Stimulated activated CD4-positive, alpha-beta T cell treated with anti-CD3 and anti-CD28 coated beads, Interleukin-2, amount 100 ng/mL, for 24 hours (primary cell): Measurements from ENCODE around the gene TNIK.
"Not testable (repeated sequence)": the region's sequence is repeated elsewhere in the genome, so short reads cannot be mapped to it uniquely, and the experiment has no call there.

Source experiments
- DNase-seq, 2 donors: peaks; one replicate each; pipeline ENCODE4 v3.0.0-alpha.2; 2020

The TNIK gene

GRCh38 chr3:171245796-171246765 is 214.1 kb downstream of the TNIK start:
- DNase-seq: no peak

GRCh38 chr3:171242951-171243350 is 217.3 kb downstream of the TNIK start:
- no peak for DNase-seq

DNA sequence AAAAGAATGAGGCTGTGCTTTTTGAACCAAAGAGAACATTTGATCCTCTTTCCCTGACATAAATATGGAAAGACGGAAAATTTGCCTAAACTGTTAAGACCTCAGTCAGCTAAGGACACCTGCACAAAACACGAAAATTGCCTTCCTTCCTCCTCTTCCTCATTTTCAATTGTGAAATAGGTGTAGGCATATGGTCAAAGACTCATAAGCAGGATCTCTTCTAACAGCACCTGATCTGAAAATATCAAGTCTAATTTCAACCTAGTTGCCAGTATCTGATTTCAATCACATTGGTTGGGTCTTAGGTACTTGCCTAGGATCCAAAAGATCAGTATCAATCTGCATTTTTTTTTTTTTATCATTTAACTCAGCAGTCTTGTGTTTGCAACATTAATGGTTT is 218.0 kb downstream of the TNIK start:
- no peak for DNase-seq

GRCh38 chr3:171241655-171242054 is 218.6 kb downstream of the TNIK start:
- DNase-seq: not testable (repeated sequence)

DNA sequence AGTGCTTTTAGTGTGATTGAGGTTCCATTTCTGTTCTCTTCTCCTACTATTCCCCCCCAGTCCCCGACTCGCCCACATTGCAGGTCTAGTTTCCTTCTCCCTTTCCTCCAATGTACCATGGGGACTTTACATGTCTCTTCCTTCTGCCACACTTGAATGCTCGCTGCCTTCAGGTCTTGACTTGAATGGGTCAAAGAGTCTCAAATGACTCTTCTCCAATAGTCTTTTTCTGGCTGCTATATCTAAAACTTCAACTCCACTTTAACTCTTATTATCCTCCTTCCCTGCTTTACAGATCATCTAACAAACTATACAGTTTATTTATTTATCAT is 219.7 kb downstream of the TNIK start:
- DNase-seq: no peak

DNA sequence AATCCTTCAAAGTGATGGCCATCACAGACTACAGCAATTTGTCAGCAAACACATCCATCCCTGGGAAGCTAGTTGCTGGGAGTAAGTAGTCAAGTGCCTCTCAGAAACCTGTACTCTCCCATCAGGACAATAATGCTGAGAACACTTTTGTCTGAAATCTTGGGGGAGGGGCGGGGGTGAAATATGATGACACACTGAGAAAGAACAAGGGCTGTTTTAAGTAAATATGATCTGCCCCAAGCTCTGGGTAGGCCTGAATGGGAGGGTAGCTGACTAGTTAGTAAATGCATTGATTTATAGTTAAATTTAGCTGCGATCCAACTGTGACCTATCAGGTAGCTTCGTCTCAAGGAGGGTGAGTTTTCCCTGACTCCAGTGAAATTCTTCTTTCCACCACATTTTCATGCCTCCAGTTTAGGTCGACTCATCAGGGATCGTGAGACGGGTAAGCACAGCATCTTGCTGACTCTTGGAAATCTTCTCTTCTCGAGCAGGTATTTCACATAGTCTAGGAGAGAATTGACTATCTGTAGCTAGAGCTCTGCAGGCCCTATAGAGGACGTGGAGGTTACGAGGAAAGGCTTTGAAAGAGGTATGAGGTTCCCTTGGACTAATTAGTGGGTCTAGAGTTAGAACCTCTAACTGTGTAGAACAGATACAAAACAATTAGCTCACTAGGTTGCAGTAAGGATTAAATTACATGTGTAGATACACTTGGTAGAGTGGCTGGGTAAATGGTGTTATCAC is 220.3 kb downstream of the TNIK start:
- no peak for DNase-seq

DNA sequence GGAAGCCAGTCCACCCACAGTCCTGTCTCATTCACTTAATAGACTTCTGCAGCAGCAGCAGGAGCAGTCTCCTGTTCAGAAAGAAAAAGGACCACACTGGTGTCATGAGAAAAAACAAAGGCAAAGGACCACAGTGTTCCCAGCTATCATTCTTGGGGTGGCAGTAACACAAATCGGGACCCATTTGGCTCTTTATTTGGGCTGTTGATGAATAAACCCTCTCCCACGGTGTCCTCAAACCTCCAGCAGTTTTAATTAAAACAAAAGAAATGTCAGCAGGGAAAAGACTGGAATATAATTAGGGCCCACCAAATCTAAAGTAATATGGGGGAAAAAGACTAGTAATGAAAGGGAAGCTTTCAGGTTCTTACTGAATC is 223.2 kb downstream of the TNIK start:
- no peak for DNase-seq

DNA sequence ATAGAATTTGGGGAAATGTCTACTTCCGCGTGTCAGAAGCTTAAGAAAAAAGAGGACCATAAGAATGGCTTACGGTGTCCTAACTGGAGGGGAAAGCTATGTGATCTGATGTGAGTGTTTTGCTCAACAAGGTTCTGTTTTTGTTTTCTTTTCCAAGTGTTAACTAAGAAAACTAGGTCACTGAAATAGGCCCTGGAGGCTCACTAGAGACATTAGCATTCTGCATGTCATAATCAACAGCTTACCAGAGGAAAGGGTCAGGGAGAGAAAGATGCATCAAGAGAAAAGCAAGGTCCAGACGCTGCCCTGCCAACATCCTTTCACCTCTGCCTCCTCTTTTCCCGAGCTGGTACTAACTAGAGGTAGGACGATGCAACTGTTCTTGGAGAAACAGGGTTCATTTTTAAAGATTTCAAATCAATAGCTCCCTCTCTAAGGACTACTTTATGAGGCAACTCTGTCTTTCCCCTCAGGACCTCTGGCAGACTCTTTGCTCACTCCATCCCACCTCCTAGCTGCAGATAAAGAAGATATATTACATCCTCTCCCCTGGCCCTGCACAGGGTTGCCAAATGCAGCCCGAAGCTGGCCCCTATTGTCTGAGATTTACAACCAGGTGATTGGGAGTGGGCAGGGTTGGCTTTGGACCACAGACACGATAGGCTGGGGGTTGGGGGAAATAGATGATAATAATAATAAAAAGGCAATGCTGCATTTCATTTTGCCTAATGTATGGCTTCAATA is 223.8 kb downstream of the TNIK start:
- no peak for DNase-seq

DNA sequence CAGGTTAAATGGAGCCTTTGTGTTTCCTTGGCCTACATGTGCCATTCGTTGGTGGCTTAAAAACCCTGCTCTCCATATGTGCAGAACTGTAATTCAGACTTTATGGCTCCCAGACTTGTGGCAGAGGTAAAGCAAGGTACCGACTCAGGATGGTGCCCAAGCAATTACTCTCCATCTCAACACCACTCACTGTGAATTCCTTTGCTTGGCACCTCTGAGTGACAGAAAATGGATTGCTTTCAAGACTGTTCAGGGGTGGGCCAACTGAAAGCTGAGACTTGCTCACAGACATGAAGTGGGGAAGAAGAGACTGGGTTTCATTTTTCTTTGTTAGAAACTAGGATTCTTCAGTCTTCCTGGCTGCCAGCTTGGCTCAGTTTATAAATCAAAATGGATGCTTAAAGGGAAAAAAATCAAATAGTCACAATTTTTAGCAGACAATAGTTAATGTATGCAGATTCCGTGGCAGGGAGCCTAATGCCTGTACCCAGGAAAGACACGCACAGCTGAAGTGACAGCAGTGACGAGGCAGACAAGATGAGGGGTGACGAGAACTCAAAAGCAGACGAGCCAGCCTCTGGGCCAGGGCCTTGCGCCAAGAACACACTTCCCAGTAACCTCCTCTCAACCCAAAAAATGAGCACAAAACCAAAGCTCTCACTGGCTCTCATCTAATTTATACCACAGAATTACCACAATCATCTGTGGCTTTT is 225.8 kb downstream of the TNIK start:
- DNase-seq: no peak

DNA sequence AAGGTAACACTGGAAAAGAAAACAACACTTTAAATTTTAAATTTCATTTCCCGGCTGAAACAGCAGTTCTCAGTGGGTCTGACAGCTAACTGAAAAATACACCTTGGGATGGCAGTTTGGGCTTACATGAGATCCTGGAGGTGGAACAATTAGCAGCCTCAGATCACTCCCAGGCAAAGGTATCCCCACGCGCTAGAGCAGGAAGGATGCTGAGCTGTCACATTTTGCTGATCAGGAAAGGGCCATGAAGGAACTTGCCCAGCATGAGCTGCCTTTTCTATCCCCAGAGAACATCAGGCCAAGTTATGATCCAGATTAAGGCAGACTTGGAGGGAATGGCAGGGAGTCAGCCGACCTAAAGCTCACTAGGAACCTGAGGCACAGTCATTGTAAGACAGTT is 228.8 kb downstream of the TNIK start:
- DNase-seq: no peak

GRCh38 chr3:171230865-171231264 is 229.3 kb downstream of the TNIK start:
- no peak for DNase-seq

DNA sequence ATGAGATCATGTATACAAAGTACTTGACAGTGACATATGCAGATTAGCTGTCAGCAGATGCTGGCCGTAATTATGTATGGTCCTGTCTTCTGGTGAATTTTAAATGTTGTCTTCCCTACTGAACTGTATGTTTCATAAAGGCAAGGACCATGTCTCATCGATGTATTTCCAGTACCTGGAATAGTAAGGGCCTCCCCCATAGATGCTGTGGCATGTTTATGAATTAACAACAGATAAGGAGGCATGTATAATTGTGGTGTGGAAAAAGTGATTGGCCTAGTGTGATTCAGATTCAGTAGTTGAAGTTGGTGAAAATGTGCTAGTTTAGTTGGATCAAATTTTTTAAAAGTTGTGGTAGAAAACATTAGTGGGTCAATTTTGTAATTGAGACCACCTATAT is 231.0 kb downstream of the TNIK start:
- no peak for DNase-seq

- no peak for DNase-seq
Observed at GRCh38 chr3:171228240-171228639, 232.0 kb downstream of the TNIK start.

- no peak for DNase-seq
Observed at GRCh38 chr3:171227828-171228227, 232.4 kb downstream of the TNIK start.

GRCh38 chr3:171227359-171227758 is 232.8 kb downstream of the TNIK start:
- no peak for DNase-seq

DNA sequence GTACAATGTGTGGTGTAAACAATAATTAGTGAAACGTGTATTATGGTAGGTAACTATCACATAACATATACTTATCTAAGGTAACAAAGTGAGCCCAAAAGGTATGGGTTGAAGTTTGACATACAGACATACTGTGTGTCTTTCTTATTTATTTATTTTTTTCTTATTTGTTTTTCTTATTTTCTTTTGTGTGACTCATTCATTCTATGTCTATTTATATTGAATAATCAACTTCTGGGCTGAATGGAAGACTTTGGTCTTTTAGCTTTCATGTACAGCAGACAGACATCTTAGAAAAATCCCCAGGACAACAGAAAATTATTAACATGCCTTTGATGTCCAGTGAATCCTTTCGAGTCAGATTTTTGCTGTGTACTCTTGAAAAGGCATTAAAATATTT is 233.4 kb downstream of the TNIK start:
- DNase-seq: no peak

DNA sequence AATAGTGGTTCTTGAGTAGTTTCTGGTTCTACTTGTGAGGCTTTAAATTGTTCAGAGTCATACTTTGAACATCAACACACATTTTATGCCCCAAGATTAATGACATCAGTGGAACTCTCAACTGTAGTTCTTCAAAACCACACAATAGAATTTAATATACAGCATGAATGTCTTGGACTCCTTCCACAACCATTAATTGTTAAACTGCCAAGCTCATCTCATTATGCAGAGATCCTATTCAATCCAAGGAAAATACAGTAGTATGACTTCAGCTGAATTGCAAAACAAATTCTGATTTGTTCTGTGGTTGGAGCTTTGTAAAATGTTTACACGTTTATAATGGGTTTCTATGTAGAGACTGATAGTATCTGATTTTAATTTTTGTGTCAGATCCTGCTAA is 234.5 kb downstream of the TNIK start:
- no peak for DNase-seq

- no peak for DNase-seq
Observed at GRCh38 chr3:171225165-171225564, 235.0 kb downstream of the TNIK start.

- DNase-seq: no peak
Observed at GRCh38 chr3:171223396-171223795, 236.8 kb downstream of the TNIK start.

DNA sequence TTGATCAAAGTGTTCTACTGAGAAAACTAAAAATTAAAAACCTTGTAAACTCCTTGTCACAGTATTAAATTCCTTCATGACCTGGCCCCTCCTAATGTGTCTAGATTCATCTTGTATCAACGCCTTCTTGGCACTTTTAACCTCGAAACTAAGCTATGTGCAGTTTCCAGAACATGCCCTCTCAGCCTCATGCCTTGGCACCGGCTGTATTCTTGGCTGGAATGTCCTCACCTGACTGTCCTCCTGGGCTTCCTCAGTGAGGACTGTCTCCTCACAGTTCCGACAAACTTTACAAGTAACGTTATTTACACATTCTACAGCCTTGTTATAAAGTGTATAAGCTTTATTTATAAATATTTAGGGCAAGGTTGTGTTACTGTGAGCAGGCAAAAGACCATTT is 237.2 kb downstream of the TNIK start:
- DNase-seq: no peak

DNA sequence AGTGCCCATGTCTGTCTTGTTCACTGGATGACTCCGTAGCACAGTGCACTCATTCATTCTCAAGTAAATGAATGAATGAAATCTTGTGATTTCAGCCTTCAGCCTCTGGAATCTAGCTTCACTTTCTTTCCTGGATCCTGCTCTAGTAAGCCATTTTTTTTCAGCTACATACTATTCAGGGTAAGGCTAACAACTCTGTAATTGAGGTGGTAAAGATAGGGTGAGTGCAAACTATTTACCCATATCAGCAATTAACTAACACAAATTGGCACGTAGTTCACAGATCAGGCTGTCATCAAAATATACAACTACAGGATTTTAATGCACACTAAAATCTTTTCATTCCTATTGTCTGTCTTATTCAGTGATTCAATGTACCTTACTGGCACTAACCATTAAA is 238.6 kb downstream of the TNIK start:
- DNase-seq: no peak

- DNase-seq: no peak
Observed at GRCh38 chr3:171221104-171221503, 239.1 kb downstream of the TNIK start.

DNA sequence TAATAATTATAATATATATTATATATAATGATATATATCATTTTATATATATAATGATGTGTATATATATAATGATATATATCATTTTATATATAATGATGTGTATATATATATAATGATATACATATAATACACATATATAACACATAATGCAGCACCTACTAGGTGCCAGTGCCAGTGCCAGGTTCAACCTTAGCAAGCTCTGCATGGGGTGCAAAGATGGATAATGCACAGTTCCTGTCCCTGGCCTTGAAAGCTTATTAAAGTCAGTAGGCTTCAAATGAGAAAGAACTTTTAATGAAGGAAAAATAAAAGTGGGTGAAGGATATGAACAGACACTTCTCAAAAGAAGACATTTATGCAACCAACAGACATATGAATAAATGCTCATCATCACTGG is 240.9 kb downstream of the TNIK start:
- no peak for DNase-seq
